HG02678 (cell line): ENCODE results near the gene TMUB1.

Source experiments
- ATAC-seq: cut with Tn5 transposase; IDR thresholded peaks from one replicate; pipeline ENCODE4 v1.9.1; 2021; ENCODE audit warnings: mild to moderate bottlenecking, moderate library complexity; ENCODE audit not compliant: unreplicated experiment

TMUB1 gene

DNA sequence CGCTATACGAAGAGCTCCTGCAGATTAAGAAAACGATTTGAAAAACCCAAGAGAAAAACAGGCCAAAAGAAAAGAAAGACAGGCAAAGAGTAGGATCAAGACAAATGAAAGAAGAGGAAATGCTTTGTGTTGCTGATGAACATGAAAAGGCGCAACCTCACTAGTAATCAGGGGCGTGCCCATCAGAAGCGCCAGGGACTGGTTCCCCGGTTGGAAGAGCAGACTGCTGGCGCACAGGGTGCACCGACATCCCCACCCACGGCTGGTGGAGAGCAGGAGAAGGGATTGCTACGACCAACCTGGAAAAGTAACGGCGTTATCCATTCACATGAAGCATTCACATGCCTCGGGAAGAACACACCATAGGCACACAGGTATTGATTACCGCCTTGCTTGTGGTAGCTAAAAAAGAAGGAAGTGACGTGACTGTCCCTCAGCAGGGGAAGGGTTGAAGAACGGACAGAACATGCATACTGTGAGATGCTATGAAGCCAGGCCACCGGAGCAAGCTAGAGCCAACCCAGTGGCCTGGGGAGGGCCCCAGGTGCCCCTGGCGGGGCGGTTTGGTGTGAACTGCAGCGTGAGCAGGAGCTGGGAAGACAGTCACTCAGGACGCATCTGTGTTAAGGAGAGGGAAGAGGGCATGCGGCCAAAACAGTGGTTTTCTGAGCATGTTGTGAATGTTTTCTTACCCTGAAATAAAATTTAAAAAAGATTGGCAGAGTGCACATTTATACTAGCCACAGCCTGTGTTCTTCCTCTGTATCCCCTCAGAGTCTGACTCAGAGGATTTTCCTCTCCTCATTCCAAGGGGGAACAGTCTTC lies 21.3 kb upstream of the TMUB1 start:
- no peak for ATAC-seq

DNA sequence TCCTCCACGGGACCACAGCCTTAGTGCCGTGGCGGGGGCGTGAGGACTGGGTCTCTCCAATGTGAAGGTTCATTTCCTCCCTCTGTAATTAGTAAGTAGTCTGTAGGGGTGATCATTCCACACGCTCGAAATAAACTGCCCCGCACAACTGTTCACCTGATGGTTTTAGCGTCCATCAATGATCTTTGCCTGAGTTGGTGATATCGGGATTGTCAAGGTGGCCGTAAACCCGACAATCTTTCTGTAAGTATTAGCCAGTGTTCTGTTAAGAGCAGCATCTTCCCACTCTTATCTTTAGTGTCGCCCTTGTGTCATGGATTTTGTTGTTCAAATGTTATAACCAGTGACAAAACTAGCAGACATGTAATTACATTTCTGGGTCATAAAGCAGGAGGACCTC lies 20.7 kb upstream of the TMUB1 start:
- no peak for ATAC-seq

DNA sequence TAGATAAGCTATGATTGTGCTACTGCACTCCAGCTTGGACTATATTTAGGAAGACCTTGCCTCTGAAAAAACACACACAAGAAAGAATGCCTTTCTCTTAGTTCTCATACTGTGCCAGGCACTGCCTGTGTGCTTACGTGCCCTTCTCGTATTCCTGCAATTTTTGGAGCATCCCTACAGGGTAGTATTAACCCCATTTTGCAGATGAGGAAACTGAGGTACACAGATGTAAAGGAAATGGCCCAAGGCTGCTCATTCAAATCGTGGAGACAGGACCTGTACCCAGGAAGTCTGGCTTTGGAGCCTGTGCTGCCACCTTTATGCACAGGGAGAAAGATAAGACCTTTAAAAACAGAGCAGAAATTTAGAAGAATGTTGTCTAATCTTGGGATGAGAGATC lies 19.7 kb upstream of the TMUB1 start:
- ATAC-seq, result no peak

DNA sequence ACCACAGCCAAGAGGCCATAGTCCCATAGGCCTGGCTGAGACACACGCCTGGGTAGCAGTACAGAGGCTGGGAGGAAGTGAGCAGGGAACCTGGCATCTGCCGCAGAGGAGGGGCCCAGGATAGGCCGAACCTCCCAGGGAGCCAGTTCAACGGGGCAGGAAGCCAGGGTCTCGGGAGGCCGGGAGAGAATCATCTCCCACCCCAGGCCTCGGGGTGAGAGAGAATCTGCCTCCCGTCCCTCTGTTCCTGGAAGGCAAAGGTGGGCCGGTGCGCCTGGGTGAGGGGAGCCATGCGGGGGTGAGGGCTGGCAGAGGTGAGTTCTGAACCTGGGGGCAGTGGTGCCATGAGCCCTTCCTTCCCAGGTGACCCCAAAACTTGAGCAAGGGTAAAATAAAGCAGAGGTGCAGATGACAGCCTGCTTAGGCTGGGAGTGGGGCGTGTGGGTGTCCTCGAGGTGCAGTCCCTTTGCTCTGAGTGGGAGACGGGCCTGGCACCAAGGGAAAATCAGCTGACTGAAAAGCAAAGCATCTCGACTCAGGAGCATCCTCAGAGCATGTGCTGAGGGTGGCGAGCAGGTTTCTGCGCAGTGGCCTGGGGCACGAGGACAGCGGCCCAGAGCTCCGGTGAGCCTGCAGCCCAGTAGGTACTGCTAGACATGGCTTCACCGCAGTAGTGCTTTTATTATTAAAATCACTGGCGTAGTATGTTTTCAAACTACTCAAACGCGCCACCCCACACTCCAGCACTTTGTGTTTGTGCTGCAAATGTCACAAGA lies 18.5 kb upstream of the TMUB1 start:
- no peak for ATAC-seq

DNA sequence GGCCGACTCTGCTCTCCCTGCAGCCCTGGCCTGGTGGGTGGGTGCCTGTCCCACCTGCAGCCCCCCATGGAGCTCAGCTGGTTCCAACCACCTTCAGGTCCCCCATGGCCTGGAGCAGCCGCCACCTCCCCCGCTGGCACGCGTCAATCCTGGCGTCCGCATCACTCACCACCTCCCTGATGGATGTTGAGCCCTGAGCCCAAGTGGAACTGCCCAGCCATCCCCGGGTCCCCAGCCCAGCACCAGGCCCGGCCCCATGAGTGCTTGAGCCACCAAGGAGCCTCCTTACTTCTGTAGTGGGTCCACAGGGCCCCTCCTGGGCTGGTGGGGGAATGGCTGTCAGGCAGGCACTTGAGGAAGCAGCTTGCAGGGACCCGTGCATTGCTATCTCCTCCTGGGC lies 17.6 kb upstream of the TMUB1 start:
- no peak for ATAC-seq

DNA sequence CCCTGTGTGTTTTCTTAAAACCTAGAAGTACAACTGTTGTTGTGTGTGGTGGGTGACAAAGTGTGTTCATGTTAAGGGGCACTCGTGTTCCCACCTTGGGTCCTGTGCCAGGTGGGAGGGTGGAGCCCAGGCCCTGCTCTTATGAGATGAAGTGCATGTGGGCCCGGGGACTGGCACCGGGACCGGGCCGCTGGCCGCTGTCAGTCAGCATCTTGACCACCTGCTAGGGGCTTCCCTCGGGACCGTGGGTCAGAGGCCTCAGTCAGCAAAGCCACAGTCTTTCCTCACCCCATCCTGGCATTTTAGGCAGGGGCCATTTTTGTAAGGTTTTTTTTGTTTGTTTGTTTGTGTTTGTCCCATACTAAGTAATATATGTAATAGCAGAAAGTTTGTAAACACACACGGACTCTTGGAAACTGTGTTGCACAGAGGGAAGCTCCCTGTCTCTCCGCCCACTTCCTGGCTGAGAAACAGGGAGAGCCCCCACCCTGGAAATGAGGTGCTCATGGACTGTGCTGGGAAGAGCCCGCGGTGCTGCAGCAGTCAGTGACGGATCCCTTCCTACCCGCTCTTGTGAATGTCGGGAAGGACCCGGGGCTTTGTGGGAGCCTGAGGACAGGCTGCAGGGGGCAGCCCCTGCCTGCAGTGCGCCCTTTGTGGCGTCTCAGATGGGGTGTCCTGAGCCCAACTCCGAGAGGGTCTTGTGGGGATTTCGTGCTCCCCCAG lies 16.4 kb upstream of the TMUB1 start:
- ATAC-seq, result no peak

DNA sequence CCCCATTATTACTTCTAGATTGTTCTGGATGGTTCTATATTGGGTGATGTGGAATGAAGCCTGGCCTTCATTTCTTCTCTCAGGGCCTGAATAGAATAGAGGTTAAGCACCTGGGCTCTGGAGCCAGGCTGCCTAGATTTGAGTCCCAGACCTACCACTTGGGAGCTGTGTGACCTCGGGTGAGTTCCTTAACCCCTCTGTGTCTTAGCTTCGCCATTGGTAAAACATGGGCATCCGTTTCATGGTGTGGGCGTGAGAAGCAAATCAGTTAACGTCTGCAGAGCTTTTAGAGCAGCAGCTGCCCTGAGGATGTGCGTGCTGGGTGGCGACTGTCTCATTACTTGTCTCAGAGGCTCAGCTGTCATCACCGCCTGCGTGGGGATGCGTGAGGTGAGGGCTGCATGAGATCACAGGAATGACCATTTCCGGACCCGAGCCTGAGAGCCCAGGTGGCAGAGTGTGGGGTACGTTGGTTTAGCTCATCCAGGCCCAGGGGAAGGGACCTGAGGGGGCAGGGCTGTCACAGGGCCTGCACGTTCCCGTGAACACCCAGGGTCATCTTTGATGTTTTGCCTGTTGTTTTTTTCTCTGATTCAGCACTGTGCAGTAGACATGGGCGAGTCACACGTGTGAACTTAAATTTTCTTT lies 12.7 kb upstream of the TMUB1 start:
- ATAC-seq, result no peak

DNA sequence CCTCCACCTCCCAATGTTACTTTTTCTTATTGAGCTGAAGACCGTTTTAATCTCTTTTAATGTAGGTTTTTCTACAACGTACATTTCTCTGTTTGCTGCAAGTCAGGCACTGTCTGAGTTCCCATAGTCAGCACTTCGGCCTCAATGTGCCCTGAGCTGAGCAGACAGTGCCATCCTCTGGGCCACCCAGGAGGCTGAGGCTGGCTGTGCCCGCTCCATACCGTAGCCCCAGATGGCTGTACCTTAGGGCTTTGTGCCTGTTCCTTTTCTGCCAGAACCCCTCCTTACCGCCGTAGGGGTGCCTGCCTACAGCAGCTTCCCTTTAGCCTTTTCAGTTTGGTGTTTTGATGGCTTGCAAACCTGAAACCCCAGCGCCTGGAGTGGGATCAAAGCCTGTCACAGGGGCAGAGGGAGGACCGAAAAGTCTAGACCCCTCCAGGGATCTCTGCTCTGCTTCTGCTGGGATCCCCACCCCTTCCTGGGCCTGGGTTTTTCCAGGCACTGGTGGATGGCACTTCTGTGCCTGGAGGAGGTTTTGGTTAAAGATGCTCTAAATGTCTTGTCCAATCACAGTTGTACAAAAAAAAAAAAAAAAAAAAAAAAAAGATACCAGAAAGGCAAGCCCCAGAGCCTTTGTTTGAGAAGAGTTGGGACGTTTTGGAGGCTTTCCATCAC lies 12.0 kb upstream of the TMUB1 start:
- ATAC-seq, result no peak

DNA sequence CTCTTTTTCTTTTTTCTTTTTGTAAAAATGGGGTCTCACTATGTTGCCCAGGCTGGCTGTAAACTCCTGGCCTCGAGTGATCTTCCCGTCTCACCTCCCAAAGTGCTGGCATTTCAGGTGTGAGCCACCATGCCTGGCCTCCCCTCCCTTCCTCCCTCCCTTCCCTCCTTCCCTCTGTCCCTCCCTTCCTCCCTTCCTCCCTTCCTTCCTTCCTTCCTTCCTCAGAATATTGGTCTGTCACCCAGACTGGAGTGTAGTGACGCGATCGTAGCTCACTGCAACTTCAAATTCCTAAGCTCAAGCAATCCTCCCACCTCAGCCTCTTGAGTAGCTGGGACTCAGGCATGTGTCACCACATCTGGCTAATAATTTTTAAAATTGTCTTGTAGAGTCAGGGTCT lies 11.4 kb upstream of the TMUB1 start:
- ATAC-seq, result no peak

DNA sequence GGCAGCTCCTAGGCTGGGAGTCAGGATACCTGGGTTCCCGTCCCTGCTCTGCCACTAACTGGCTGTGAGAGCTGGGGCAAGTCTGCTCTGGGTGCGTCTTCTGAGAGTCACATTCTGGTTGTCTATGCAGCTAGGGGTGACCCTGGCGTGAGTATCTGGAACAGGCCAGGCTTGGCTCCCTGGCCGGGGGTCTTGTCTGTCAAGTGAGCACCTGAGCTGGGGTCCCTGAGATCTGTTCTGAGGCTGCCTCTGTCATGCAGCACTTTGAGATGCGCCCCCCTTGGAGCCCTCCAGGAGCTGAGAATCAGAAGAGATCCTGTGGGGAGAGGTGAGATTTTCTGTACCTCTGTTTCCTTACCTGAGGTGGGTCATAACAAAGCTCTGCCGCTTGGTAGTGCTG lies 10.5 kb upstream of the TMUB1 start:
- no peak for ATAC-seq

DNA sequence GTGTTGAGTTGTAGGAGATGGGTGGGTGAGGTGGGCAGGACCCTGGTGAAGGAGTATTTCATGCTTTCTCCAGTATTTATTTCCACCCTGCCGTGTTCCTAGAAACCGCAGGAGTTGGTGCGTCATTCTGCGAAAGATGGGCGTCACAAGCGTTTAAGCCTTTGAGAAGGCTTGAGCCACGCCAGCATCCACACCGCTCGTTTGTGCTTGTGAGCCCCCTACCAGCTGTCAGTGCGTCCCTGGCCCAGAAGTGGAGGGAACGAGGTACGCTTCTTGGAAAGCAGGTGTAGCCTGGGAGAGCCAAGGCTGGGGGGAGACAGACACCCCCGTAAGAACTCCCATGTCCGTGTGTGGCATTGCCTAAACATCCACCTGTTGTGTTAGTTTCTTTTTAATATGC lies 8.7 kb upstream of the TMUB1 start:
- ATAC-seq, result no peak

DNA sequence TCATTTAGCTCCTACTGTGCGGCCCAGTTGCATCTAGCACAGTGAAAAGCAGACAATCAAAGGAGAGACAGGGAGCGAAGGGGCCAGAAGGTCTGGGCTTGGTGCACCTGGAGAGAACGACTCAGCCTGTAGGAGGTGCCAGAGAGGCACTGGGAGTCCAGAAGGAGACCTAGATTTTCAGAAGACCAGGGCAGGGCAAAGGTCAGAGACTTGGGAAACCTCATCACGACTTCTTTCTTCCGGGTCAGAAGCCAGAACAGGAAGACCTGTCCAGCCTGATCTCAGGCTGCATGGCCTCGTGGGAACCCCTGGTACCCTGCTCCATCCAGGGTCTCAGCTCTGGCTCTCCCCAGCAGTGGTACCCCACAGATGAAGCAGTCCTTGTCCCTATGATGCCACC lies 8.1 kb upstream of the TMUB1 start:
- ATAC-seq, result no peak

DNA sequence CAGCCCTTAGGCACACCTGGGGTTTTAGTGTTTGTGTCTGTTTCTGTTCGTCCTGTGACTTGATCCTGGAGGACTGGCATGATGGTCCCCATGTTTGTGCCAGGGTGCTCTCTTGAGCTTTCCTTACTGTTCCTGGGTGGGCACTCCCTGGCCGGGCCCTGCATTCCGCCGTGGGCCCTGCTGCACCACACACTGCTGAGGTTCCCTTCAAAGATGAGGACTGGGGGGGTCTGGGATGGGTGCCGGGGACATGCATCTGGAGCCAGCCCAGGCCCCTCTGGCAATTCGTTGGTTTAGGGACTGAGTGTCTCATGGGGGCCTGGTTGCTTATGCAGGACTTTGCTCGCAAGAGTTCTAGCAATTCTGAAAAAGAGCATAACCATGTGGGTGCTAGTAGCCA lies 7.7 kb upstream of the TMUB1 start:
- ATAC-seq, result no peak

DNA sequence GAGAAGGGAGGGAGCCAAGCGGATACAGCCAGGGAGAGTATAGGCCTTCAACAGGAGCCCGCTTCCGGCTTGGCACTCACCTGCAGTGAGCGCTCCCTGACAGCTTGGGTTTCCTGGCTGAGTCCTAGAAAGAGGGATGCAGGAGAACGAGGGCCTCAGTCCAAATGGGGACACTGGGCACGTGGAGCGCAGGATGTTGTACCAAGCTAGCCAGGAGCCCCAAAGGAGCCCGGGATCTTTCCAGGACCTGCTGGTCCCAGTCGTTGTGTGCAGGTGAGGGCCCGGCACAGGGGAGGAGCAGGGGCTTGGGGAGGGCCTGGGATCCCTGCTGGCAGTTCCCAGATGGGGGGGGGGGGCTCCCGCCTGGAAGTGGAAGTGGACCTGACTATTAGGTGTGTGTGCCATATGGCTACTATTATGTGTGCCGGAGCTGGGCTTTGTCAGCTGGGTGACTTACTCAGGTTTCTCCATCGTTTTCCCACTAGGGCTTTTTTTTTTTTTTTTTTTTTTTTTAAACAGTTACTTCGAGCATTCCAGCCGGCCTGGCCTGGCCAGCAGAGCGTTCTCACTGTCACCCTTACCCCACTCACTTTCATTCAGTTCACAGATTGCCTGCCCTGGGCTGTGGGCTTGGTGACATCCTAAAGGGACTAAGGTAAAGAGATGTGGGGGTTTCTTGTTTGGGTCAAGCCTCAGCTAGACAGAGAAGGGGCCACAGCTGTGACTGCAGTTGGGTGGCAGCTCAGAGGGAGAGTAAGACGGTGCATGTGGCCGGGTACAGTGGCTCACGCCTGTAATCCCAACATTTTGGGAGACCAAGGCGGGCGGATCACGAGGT lies 6.8 kb upstream of the TMUB1 start:
- no peak for ATAC-seq

DNA sequence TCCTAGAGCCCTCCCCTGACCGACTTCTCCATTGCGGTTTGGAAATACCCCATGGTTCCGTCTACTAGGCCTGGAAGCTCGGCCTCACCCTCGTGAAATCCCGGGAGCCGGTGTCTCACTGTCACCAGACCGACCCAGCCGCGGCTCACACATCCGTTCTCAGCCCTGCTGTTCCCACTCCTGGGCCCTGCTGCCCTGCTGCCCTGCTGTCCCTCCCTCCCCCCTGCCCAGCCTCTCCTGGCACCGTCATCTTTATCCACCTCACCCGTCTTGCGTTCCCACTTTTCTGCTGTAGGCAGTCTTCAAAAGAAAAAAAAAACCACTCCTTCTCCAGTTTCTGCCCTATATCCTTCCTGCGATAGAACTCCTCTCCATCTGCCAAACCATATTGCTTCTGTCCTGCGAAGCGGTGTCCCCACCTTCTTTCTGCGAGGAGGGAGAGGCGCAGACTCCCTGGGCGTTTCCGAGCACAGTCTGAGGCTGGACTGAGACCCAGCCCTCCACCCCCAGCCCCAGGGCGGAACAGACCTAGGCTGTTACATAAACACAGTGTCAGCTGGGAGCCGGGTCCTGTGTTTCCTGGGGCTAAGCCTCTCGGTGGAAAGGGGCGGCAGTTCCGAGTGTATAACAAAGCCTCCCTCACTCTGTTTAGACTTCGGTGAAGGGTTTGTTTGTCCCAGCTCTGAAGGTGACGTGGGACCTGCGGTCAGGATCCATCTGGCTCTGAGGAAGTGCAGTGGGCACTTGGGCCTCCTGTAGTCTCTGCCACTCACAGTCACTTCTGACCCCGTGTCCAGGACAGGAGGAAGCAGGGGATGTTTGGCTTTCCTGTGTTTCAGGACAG lies 5.8 kb upstream of the TMUB1 start:
- no peak for ATAC-seq

DNA sequence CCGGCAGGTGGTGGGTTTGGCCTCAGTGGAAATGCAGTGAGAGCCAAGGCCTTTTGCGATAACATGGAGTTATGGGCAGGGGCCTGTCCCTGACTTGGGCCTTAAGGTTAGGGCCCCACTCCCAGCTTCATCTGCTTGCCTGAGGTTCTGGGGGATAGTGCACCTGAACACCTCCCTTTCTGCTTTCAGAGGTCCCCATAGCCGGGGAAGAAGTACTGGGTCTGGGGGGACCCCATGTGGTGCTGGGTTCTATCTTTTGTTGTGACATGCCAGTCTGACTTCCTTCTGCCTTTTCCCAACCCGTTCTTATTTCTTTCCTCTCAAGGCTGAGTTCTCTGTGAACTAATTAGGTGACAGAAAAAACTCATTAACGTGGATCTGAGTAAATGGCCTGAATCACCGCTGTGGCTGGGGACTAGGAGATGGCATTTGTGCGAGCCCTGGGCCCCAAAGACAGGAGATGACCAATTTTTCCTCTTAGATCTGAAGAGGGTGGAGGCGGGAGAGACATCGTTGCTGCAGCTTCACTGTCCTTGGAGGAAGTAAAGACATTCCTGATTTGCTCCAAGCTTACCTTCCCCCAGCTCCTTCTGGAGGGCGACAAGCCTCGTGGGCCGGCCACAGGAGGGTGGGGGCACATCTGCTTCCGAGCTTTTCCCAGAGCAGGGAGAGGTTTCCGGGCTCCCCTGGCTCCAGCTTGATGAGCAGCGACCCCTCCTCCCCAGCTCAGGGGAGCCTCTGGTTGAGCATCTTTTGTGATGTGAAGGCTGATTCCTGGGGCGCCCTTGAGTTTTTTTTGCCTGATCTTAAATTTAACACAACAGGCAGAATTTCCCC lies 4.9 kb upstream of the TMUB1 start:
- no peak for ATAC-seq

DNA sequence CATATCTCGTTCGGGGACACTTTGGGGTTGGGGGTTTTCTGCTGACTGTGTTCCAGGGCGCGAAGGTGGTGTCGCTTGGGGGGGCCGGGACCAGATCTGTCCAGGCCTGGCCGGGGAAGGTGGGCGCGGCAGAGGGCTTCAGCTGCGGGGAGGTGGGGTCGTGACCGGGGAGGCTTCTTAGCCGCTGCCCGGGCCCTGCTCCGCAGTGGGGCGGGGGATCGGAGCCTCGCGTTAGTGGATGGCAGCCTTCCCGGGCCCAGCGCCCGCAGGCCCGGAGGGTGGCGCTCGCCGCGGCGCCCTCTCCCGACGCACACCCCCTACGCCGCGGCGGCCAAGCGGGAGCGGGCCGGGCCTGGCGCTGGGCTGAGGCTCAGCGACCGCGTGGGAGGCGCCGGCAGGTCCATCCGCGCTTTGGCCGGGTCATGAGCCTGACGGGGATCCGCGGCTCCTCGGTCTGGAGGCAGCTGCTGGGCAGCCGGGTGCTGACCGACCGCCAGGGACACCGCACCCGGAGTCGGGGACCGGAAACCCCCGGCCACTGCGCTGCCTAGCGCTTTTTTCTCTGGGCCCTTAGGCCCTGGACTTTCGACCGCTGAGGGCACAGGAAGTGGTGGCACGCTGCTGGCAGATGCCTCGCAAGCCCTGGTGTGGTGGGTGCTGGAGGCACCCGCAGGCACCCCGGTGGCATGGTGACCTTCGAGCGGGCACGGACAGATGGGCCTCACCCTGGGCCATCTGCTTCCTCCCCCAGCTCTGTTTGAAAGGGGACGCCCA lies 4.1 kb upstream of the TMUB1 start:
- peak; percentile 23 for ATAC-seq
